HG02610 (cell line): ENCODE data around the gene P2RY8.
"Not testable (repeated sequence)": the region's sequence is repeated elsewhere in the genome, so short reads cannot be mapped to it uniquely, and the experiment has no call there.

Experiments
- ATAC-seq: cut with Tn5 transposase; IDR thresholded peaks from one replicate; pipeline ENCODE4 v1.9.1; 2021; ENCODE audit warnings: mild to moderate bottlenecking, moderate library complexity; ENCODE audit not compliant: unreplicated experiment

The P2RY8 gene

GRCh38 chrX:1488745-1489144, 48.2 kb downstream of the P2RY8 start:
- no peak for ATAC-seq

GRCh38 chrX:1488141-1488540, 48.8 kb downstream of the P2RY8 start:
- ATAC-seq = no peak

- no peak for ATAC-seq
Measured at GRCh38 chrX:1487401-1487800, 49.6 kb downstream of the P2RY8 start.

DNA sequence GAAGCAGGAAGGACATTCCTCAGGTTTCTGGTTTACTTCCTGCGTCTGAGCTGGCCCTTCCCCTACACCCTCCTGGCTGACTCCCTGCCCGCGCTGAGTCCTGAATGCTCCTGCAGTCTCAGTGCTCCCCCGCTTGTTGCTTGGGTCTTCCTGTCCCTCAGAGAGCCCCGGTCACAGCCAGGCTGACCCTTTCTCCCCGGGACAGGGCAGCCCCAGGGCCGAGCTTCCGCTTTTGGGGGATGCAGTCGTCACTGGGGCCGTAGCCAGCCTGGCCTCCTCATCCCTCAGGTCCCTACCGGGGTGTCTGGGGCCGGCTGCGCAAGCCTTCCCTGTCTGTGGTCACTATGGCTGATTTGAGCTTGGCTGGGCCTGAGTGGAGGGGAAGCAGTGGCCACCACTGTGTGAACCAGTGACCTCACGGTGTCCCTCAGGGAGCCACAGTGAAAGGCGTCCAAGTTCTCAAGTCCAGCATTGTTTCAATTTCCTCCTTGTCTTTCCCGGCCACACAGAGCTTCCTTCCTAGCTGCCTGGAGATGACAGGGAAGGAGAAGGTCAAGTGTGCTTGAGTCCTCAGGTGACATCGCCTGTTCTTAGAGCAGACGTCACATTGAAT, 50.1 kb downstream of the P2RY8 start:
- no peak for ATAC-seq

GRCh38 chrX:1486177-1486576, 50.8 kb downstream of the P2RY8 start:
- no peak for ATAC-seq

DNA sequence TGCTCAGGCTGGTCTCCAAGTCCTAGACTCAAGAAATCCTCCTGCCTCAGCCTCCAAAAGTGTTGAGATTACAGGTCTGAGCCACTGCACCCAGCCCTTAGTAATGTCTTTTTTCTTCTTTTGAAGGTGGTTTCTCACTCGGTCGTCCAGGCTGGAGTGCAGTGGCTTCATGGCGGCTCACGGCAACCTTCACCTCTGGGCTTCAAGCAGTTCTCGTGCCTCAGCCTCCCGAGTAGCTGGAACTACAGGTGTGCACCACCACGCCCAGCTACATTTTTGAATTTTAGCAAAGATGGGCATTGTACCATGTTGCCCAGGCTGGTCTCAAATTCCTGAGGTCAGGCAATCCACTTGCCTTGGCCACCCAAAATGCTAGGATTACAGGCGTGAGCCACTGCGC, 52.0 kb downstream of the P2RY8 start:
- ATAC-seq = no peak

DNA sequence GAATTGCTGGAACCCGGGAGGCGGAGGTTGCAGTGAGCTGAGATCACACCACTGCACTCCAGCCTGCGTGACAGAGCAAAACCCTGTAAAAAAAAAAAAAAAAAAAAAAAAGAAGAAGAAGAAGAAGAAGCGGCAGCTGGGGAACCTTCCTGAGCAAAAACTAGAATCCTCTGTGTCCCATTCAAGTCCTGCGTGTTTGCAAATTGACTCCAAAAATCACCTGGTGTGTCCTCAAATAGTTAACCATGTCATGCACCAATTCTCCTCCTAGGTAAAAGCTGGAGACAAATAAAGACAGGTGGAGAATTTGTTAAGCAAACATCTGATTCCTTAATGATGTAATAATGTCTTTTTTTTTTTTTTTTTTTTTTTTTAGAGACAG, 52.4 kb downstream of the P2RY8 start:
- peak; percentile 11 for ATAC-seq

DNA sequence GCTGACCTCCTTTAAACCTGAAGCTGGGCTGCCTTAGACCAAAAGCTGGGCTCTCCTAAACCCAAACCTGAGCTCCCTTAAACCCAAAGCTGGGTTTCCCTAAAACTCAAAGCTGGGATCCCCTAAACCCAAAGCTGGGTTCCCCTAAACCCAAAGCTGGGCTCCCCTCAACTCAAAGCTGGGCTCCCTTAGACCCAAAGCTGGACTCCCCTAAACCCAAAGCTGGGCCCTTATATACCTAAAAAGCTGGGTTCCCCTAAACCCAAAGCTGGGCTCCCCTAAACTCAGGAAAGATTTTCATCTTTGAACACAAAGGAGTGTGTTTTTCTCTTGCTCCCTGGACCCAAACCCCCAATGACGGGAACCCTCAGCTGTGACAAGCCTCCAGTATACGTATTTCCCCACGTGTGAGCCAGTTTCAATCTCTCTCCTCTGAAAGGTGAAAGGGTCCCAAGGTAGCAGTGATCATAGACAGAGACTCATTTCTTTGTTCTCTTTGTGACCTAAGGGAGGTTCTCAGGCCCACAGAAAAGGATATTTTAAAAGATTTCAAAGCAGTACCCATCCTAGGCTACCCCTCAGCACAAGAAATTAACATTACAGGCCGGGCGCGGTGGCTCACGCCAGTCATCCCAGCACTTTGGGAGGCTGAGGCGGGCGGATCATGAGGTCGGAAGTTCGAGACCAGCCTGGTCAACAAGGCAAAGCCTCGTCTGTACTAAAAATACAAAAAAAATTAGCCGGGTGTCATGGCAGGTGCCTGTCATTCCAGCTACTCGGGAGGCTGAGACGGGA, 52.9 kb downstream of the P2RY8 start:
- peak; percentile 68 for ATAC-seq

GRCh38 chrX:1482530-1482928, 54.5 kb downstream of the P2RY8 start:
- not testable (repeated sequence) for ATAC-seq

DNA sequence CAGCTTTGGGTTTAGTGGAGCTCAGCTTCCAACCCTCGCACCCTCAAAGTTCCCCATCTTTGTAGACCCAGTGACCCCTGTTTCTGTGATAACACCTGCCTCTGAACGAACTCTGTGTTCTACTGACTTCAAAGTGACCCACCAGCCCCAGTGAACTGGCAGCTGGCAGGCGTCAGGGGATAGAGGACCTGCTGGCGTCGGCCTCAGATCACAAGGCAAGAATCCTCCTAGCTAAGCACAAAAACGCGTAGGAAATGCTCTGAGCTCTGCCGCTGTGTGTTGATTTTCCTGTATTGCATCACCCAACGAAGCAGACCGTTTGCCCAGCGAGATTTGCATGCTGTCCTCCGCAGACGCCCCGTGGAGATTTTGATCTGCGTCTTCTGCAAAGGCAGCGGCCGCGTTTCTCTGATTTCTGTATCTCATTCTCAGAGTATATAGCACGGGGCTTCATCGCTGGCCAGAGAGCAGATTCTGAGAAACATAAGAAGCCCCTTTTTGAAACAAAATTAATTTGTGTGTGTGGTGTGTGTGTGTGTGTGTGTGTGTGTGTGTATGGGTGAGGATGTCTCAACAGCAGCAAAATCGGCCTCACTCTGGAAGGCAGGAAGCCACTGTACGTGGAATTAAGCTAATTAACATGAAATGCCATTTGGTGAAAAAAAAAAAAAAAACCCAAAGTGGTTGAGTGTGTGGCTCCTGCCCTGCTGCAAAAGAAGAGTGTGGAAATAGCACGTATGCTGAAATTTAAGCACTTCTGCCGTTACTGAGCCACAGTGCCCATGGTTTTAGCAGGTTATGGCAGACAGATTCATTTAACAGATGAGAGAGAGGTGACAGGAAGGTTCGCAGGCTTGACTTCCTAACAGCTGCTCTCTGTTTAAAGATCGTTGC, 55.1 kb downstream of the P2RY8 start:
- ATAC-seq = peak; percentile 30

- ATAC-seq = no peak
Measured at GRCh38 chrX:1480082-1480785, 56.8 kb downstream of the P2RY8 start.

DNA sequence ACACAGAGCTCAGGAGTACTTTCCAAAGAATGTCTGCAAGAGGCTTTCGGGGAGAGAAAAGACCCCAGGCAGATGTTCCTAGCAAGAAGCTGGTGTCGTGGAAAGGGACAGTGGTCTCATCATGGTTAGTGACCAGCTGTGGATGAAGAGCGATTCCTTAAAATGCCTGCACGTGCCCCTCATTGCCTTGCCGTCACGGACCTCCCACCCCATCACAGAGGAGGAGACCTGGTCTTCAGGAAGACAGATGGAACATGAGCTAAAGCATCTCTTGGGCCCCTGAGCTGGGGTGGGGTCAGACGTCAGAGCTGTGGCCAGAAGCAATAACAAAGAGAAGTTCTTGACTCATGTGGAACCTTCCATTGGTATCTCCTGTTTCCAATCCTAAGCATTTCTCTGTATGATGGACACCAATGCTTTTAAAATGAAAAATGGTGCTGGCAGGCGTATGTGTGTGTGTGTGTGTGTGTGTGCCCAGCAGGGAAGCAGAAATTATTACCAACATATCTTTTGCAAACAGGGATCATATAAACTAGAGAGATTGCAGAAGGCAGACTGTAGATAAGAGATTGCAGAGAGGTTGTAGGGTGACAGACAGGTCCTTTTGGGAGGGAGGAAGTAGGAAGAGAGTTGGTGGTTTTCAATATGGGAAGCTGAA, 59.1 kb downstream of the P2RY8 start:
- ATAC-seq = no peak

DNA sequence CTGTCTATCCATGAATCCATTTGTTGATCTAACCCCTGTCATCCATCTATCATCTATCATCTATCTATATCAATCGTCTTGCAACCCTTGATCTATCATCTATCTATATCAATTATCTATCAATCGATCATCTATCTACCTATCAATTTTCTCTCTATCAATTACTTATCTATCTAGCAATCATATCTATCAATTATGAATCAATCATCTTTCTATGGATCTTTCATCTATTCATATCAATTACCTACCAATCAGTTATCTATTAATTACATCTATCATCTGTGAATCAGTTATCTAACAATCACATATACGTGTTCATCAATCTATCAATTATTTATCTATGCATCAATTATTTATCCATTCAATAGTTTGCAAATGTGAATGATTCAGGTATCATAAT, 59.8 kb downstream of the P2RY8 start:
- ATAC-seq = no peak

GRCh38 chrX:1476682-1477081, 60.3 kb downstream of the P2RY8 start:
- no peak for ATAC-seq

- ATAC-seq = no peak
Measured at GRCh38 chrX:1475881-1476280, 61.1 kb downstream of the P2RY8 start.

DNA sequence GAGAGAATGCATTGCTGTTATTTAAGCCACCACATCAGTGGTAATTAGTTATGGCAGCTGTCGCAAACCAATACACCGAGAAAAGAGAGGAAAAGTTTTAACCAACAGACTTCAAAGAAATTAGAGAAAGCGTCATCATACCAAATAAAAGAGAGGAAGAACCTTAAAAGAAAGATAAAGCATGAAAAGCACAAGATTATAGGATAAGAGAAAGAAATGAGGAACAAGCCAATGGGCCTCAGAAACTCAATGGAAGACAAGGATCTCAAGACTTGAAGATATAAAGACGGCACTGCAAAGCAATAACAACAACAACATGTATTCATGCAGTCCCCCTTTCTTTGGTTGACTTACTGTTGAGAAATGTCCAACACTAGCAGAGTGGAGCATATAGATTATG, 61.5 kb downstream of the P2RY8 start:
- ATAC-seq = no peak

- ATAC-seq = not testable (repeated sequence)
Measured at GRCh38 chrX:1474593-1474992, 62.4 kb downstream of the P2RY8 start.

- no peak for ATAC-seq
Measured at GRCh38 chrX:1472975-1473374, 64.0 kb downstream of the P2RY8 start.

GRCh38 chrX:1468250-1468772, 68.7 kb downstream of the P2RY8 start:
- peak; percentile 57 for ATAC-seq

DNA sequence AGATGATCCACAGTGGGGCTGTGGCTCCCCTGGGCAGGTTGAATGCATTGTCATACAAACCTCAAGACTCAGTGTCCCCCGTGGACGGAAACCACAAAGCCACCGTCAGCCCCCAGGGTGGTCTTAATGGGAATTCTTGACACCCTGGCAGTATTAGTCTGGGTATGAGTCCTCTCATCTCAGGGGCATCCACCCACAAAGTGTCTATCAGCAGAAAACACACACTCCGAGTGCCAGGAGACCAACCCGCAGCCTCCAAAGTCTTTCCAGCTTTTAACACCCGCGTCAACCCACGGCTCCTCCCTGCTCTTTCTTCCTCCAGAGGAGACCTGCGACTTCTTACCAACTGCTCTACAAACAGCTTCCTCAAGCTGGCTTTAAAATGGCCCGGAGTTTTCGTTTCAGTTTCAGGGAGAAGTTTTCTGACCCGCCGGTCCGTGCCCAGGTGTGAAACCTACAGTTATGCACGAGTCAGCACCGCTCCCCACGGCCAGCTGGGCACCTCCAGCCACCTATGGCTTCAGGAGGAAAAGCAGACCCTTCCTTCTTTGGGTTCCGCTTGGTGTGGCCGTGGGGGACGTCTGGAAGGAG, 69.9 kb downstream of the P2RY8 start:
- peak; percentile 42 for ATAC-seq
